Urinary bladder (tissue), 4 donors: ENCODE results near the gene LNPEP. TPM values are rescaled to one million over a fixed set of nuclear protein-coding genes. Genes with fewer than 3 reads are reported as not detected.

Experiments used
- DNase-seq: peaks from one replicate; pipeline ENCODE4 v3.0.0-alpha.2; 2015; ENCODE audit errors: extremely low spot score
- H3K27ac ChIP-seq: one replicate; pipeline ENCODE4 v1.5.1; 2013; ENCODE audit warnings: low read depth, mild to moderate bottlenecking, moderate library complexity
- H3K36me3 ChIP-seq: one replicate; pipeline ENCODE4 v1.6.1; 2013; ENCODE audit warnings: mild to moderate bottlenecking, moderate library complexity; ENCODE audit not compliant: insufficient read depth
- H3K4me1 ChIP-seq: one replicate; pipeline ENCODE4 v1.6.1; 2013; ENCODE audit warnings: mild to moderate bottlenecking, moderate library complexity; ENCODE audit not compliant: insufficient read depth
- H3K4me3 ChIP-seq: one replicate; pipeline ENCODE4 v1.5.1; 2013; ENCODE audit warnings: low read depth, low read length
- WGBS: extraction: QIAGEN DNeasy Blood & Tissue Kit; methylation state at CpG from one replicate; pipeline ENCODE4 v1.1.7; 2013; 5-methylcytosine and 5-hydroxymethylcytosine counted together
- polyA plus RNA-seq: library from polyadenylated mRNA; stranded (reverse); fragments of 200-250 nt; gene quantifications from one replicate; pipeline ENCODE4 v1.2.3, GENCODE V29; 2013
- total RNA-seq: library from RNA; depleted of rRNA; stranded (reverse); fragments of >200 nt; gene quantifications from one replicate; pipeline ENCODE4 v1.2.3, GENCODE V29; 2014
- donor health status: healthy with polysubstance abuse.
- donor health status: healthy.

Gene LNPEP
- total and polyA plus RNA-seq, 2 donors: 10.1 to 99.2 TPM

DNA sequence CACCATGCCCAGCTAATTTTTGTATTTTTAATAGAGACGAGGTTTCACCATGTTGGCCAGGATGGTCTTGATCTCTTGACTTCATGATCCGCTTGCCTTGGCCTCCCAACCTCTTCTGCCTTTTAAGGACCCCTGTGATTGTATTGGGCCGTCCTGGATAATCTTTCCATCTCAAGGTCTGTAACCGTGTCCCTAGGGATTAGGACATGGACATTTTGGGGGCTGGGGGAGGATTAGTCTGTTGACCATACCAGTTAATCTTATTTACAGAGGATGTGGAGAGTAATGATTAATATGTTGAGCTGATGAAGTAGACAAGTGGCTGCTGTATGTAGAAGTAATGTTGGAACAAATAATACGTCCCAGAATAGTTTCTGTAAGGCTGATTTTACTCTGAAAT is 23.1 kb downstream of the LNPEP start:
- no peak overlapping the region for H3K27ac ChIP-seq
- H3K4me3 ChIP-seq: no peak overlapping the region
- H3K36me3 ChIP-seq: no peaks in the 10 kb centered on the region
- H3K4me1 ChIP-seq: no peaks in the 10 kb centered on the region
- no peak for DNase-seq
- 93% methylated on average over 5 of the region's 5 CpGs for WGBS

DNA sequence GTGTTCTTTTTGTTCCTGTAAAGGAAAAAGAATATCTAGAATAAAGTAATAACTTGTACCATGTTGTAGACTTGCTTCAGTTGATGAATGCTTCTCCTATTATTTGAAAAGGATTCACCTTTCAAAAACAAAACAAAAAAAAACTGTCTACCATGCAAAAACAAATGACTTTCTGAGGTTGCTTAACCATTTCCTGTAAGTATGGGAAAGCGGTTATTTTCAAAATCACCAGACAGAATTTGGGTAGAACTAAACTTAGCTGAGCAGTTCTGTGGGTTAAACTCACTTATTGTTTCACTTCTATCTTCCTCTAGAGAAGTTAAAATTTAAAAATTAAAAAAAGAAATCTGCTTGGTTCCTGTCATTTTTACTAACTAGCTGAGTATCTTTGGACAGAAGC is 25.2 kb downstream of the LNPEP start:
- DNase-seq: no peak
- WGBS: 88% methylated on average over 1 of the region's 1 CpG
- no peaks in the 10 kb centered on the region for H3K4me1 ChIP-seq
- no peaks in the 10 kb centered on the region for H3K36me3 ChIP-seq
- no peak overlapping the region for H3K27ac ChIP-seq
- H3K4me3 ChIP-seq: no peak overlapping the region

DNA sequence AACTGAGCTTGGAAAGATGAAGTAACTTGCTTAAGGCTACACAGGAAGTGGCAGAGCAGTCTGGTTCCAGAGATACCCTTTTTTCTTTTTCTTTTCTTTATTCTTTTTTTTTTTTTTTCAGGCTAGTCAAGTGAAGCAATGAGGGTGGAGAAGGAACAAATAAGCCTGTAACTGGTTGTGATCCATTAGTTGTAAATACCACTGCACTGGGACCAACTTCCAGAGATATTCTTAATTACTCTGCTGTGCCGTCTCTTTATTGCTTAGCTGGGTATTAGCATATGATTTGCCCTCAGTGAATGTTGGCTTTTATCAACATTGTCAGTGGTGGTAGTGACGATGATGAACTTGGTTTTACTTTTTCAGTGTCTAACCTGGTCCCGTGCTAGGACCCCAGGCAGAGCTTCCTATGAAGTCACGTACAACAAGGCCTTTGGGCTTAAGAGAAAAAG is 26.7 kb downstream of the LNPEP start:
- H3K27ac ChIP-seq: no peak overlapping the region
- H3K36me3 ChIP-seq: no peaks in the 10 kb centered on the region
- H3K4me1 ChIP-seq: no peaks in the 10 kb centered on the region
- DNase-seq: no peak
- WGBS: 69% methylated on average over 4 of the region's 4 CpGs
- no peak overlapping the region for H3K4me3 ChIP-seq

DNA sequence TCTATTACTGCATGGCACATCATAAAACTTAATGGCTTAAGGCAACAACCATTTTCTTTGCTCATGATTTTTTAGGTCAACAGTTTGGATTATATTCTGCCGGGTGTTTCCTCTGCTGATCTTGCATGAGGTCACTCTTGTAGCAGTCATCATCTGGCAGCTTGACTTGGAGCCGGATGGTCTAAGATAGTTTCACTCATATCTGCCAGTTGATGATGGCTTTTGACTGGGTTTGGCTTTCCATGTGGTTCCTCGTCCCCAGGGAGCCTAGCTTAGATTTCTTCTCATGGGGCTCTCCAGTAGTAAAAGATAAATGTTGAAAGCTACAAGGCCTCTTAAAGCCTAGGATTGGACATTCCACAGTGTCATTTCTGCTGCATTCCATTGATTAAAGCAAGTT is 27.4 kb downstream of the LNPEP start:
- no peaks in the 10 kb centered on the region for H3K36me3 ChIP-seq
- H3K27ac ChIP-seq: peak overlapping the region; percentile 59
- WGBS: 23% methylated on average over 3 of the region's 3 CpGs
- no peaks in the 10 kb centered on the region for H3K4me1 ChIP-seq
- no peak for DNase-seq
- H3K4me3 ChIP-seq: no peak overlapping the region

DNA sequence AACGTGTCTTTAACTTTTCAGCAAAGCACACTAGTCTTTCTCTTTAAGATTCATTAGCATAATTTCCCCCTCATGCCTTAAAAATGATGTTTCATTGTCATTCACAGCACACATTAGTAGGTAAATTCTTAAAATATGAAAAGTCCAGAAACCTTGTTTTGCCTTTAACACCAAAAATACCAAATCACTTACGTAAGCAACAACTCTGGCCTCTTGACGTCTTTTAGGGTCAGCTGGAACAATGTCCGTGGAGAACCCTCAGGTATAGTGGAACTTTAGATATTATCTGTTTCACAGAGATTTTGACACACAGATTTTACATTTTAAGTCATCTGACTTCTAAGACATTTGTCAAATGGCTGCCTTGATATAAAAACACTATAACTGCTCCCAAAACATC is 30.9 kb downstream of the LNPEP start:
- H3K36me3 ChIP-seq: no peaks in the 10 kb centered on the region
- DNase-seq: no peak
- WGBS: 95% methylated on average over 4 of the region's 4 CpGs
- no peaks in the 10 kb centered on the region for H3K4me1 ChIP-seq
- H3K27ac ChIP-seq: no peak overlapping the region
- no peak overlapping the region for H3K4me3 ChIP-seq

DNA sequence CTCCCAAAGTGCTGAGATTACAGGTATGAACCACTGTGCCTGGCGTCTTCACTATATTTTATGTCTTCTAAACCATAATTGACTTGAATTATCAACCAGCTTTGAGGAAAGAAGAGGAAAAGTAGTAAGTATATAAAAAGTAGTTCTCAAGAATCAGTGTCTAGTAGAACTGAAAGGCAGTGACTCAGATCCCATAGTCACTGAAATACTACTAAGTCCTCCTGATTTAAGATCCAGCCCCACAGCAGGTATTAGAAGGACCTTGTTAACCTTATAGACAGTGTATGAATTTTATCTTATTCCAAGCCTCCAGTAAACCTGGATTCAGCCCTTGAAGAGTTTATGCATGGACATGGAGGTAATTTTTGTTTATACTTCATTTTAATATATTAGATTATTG is 31.5 kb downstream of the LNPEP start:
- DNase-seq: no peak
- no peak overlapping the region for H3K27ac ChIP-seq
- no peak overlapping the region for H3K4me3 ChIP-seq
- WGBS: 0% methylated on average over 1 of the region's 1 CpG
- no peaks in the 10 kb centered on the region for H3K36me3 ChIP-seq
- H3K4me1 ChIP-seq: no peaks in the 10 kb centered on the region

DNA sequence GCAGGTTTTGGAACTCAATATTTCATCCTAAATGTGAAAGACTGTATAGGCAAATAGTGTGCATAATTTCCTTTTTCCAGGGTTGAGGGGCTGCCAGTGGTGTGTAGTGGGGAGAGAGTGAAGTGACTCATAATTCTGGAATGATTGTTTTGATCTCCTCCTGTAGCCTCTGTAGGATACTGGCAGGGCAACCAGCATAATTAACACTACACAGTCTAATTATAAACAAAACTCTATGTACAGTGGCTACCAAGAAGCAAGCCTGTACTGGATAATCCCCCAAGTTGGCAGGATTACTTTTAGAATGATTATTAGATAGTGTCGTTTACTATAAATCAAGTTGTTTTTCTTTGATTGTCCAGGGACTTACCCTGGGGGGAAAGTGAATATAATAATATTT is 32.2 kb downstream of the LNPEP start:
- WGBS: 16% methylated on average over 1 of the region's 1 CpG
- Histone ChIP-seq H3K4me1 (no peaks in the 10 kb centered on the region), H3K36me3 (no peaks in the 10 kb centered on the region), H3K27ac (no peak overlapping the region), H3K4me3 (no peak overlapping the region)
- DNase-seq: no peak

DNA sequence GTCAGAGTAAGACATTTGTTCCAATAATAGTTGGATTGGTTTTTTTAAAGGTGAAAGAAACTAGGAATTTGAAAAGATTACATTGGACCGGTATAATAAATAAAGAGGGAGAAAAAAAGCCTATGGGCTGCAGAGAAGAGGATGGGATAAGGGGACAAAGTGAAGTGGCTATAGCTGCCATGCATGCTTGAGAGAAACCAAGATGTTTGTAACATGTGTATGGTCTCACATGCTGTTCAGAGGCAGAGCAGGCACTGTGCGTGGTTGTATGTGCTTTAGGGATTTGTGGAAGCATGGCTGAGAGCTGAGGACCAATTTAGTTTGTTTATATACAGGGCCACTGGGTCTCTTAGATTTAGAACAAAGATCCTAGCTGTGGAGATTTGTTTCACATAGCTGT is 32.7 kb downstream of the LNPEP start:
- Histone ChIP-seq H3K27ac (no peak overlapping the region), H3K4me3 (no peak overlapping the region), H3K36me3 (no peaks in the 10 kb centered on the region), H3K4me1 (no peaks in the 10 kb centered on the region)
- no peak for DNase-seq
- WGBS: 29% methylated on average over 2 of the region's 2 CpGs

DNA sequence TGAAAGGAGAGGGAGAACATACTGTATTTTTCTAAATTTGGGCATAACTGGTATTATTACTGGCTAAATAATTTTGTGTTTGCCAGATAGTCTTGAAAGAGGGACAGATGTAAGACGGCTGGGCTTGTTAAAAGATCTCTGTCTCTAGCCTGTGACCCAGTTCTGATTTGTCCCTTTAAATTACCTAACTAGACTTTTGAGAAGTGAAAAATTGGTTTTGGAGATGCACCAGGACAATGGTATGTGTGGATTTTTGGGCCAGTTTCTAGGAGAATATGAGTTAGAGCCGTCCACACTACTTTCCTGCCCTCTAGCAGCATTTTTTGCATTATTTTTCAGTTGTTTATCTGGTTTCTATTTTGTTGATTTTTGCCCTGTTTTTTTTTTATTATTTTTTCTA is 33.5 kb downstream of the LNPEP start:
- no peak overlapping the region for H3K4me3 ChIP-seq
- no peaks in the 10 kb centered on the region for H3K4me1 ChIP-seq
- no peaks in the 10 kb centered on the region for H3K36me3 ChIP-seq
- WGBS: 43% methylated on average over 2 of the region's 2 CpGs
- no peak for DNase-seq
- H3K27ac ChIP-seq: no peak overlapping the region

DNA sequence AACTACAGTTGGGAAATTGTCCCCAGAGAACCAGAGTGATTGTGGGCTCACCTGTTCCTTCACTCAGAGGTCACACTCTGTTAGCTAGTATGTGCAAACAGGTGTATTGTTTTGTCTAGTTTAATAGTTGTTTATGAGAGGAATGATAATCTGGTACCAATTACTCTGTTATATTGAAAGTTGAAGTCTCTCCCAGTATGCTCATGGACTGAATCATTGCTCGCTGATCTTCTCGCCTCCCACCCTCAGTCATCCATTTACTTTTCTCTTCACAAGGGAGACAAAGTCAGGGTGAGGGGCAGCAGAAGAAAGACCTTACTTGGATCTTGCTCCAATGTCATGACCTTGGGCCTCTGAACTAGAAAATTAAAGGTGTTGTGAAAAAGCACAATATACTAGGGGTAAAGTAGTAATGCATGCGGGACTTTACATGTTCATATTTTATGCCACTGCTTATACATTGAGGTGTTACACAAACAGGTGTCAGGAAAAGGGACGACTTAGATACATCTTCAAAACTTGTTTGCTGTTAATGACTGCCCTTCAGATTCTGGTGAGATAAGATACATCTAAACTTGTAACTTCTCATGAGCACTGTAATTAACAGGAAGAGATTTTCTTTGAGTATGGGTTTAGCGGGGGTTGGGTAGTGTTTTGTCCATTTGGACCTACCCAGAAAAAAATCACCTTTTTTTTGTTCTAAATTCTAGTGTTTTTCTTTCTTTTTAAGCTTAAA is 36.9 kb downstream of the LNPEP start:
- Histone ChIP-seq H3K27ac (no peak overlapping the region), H3K4me3 (no peak overlapping the region), H3K36me3 (no peaks in the 10 kb centered on the region), H3K4me1 (no peaks in the 10 kb centered on the region)
- DNase-seq: no peak
- WGBS: 93% methylated on average over 5 of the region's 5 CpGs

DNA sequence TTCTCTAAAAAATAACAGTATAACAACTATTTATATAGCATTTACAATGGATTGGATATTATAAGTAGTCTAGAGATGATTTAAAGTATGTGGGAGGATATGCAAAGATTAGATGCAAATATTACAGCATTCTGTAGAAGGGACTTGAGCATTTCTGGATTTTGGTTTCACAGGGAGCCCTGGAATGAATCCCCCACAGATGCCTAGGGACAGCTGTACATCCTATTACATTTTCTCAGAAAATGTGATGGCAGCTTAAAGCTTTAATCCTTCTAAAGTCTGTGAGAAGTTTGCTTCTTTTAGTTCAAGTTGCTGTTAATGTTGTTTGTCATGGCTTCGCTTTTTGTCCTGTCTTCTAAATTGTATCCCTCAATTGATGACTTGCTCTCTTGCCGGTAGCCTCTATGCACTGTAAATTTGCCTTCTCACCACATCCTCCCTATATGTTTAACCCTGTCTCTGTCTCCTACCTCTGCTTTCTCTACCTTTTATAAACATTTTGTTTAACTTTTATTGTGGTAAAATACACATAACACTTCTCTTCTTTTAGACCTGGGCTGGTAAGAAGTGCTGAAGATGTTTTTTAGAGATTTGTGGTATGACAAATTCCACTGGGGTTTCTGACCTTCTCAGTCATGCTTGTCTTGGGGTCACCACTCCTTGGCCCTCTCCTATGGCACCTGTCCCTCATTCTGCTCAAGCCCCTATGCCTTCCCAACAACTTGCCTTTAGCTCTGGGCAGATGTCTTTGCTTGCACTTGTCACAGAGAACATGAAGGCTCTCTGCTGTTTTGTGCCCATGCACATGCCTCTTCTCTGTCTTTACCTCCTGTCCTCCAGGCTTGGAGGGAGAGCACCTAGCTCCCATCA is 37.9 kb downstream of the LNPEP start:
- DNase-seq: no peak
- Histone ChIP-seq H3K36me3 (no peaks in the 10 kb centered on the region), H3K4me3 (no peak overlapping the region), H3K27ac (no peak overlapping the region), H3K4me1 (no peaks in the 10 kb centered on the region)
- WGBS: 85% methylated on average over 2 of the region's 2 CpGs

DNA sequence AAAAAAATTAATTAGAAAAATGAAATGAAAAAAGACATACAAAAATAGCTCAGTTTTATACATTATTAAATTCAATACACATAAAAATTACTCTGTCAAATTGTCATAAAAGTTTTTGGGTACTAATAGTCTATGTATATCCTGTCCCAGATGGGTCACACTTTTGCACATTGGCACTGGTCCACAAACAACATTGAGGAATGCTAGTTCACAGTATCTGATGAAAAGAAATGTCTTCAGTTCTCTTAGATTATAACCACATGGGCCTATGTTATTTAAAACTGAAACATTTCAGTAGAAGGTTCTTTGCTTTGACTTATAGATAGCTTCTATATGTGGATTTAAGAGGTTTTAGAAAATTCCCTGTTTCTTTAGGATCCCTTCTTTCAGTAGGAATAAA is 39.8 kb downstream of the LNPEP start:
- DNase-seq: no peak
- Histone ChIP-seq H3K27ac (no peak overlapping the region), H3K4me1 (no peaks in the 10 kb centered on the region), H3K36me3 (no peaks in the 10 kb centered on the region), H3K4me3 (no peak overlapping the region)

DNA sequence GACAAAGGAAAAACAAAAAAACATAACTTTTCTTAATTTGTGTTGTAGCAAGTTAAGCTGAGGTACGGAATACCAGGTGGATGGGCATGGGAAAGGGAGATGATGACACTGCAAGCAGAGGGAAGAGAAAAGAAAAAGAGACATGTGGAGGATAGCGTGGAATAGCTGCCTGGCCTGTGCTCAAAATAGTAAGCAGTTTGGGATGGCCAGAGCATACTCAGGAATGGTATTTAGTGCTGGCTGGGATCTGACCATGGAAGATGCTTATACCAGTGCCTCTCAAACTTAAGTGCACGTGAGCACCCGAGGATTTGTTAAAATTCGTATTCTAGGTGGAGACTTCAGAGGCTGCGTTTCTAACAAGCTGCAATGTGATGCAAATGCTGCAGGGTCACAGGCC is 41.3 kb downstream of the LNPEP start:
- WGBS: 57% methylated on average over 6 of the region's 6 CpGs
- H3K4me3 ChIP-seq: no peak overlapping the region
- no peak overlapping the region for H3K27ac ChIP-seq
- no peaks in the 10 kb centered on the region for H3K36me3 ChIP-seq
- no peak for DNase-seq
- H3K4me1 ChIP-seq: no peaks in the 10 kb centered on the region

DNA sequence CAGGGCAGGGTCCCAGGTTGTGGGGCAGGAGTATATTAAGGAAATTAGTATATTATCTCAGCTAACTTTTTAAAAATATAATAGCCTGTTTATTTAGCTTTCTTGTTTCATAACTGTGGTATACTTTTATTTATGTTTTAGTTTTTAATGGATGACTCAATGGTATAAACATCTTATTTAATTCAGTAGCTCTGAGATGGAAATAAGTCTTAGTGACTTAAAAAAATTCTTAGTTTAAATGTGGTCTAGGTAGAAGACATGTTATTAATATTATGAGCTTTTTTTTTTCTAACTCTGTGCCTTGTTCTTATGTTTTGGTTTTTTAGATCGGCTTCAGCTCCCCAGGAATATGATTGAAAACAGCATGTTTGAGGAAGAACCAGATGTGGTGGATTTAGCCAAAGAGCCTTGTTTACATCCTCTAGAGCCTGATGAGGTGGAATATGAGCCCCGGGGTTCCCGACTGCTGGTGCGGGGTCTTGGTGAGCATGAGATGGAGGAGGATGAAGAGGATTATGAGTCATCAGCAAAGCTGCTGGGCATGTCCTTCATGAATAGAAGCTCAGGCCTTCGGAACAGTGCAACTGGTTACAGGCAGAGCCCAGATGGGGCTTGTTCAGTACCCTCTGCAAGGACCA is 43.1 kb downstream of the LNPEP start:
- Histone ChIP-seq H3K4me1 (no peaks in the 10 kb centered on the region), H3K27ac (no peak overlapping the region), H3K36me3 (no peaks in the 10 kb centered on the region), H3K4me3 (no peak overlapping the region)
- WGBS: 77% methylated on average over 5 of the region's 5 CpGs
- DNase-seq: no peak
